CD14-positive monocyte (primary cell): ENCODE measurements around the gene MAMDC2. TPM values are rescaled to one million over a fixed set of nuclear protein-coding genes. Genes with fewer than 3 reads are reported as not detected.

Experiments
- DNase-seq, 3 donors: peaks; one replicate each; pipeline ENCODE4 v3.0.0-alpha.2; 2011 to 2022
- H2AFZ ChIP-seq: 2 replicates; pipeline ENCODE4 v1.6.0; 2012; ENCODE audit warnings: mild to moderate bottlenecking, low read depth, low read length, inconsistent platforms; ENCODE audit not compliant: insufficient read depth, poor library complexity, severe bottlenecking
- H3K27ac ChIP-seq, 2 donors: 1 replicate in 1 of 2; 2 replicates in 1 of 2; pipeline ENCODE4 v1.5.1; 2012 to 2013; ENCODE audit warnings: low read length in 2 of 2, control low read depth in 1 of 2, inconsistent platforms in 1 of 2, low read depth in 1 of 2, mild to moderate bottlenecking in 1 of 2
- H3K27me3 ChIP-seq, 2 donors: one replicate each; pipeline versions ENCODE4 v1.6.0 to v1.6.1; 2011 to 2013; ENCODE audit warnings: low read length in 2 of 2; ENCODE audit not compliant: control insufficient read depth in 2 of 2, insufficient read depth in 2 of 2
- H3K36me3 ChIP-seq, 2 donors: replicated peaks in 1 of 2; 1 replicate in 1 of 2; 2 replicates in 1 of 2; pipeline versions ENCODE4 v1.5.1 to v1.6.1; 2012 to 2013; ENCODE audit warnings: low read length in 2 of 2, control low read depth in 1 of 2, inconsistent platforms in 1 of 2, mild to moderate bottlenecking in 1 of 2; ENCODE audit not compliant: insufficient read depth in 2 of 2, control insufficient read depth in 1 of 2
- H3K4me1 ChIP-seq, 2 donors: 1 replicate in 1 of 2; 2 replicates in 1 of 2; pipeline versions ENCODE4 v1.5.1 to v1.6.1; 2012 to 2013; ENCODE audit warnings: low read length in 2 of 2, control low read depth in 1 of 2, inconsistent platforms in 1 of 2, mild to moderate bottlenecking in 1 of 2, moderate library complexity in 1 of 2; ENCODE audit not compliant: insufficient read depth in 2 of 2, control insufficient read depth in 1 of 2
- H3K4me2 ChIP-seq: replicated peaks from 2 replicates; pipeline ENCODE3; 2012; ENCODE audit warnings: low read length, moderate library complexity, mild to moderate bottlenecking; ENCODE audit not compliant: poor library complexity, severe bottlenecking; ENCODE audit errors: extremely low read depth
- H3K4me3 ChIP-seq, 3 experiments: fragments of 200-600 bp in 1 of 3; sonication (generic) in 1 of 3; replicated peaks in 1 of 3; 1 replicate in 2 of 3; 2 replicates in 1 of 3; pipeline ENCODE4 v1.5.1; 2011 to 2013; ENCODE audit warnings: low read length in 3 of 3, mild to moderate bottlenecking in 3 of 3, control low read depth in 2 of 3, low read depth in 2 of 3, inconsistent platforms in 1 of 3, moderate library complexity in 1 of 3
- H3K79me2 ChIP-seq: 2 replicates; pipeline ENCODE4 v1.6.0; 2012; ENCODE audit warnings: mild to moderate bottlenecking, control low read depth, inconsistent platforms, low read length, moderate library complexity; ENCODE audit not compliant: insufficient read depth
- H3K9ac ChIP-seq: 2 replicates; pipeline ENCODE4 v1.6.0; 2017; ENCODE audit warnings: low read length, mild to moderate bottlenecking; ENCODE audit not compliant: insufficient read depth, poor library complexity, severe bottlenecking
- H3K9me3 ChIP-seq, 2 donors: replicated peaks in 1 of 2; 1 replicate in 1 of 2; 2 replicates in 1 of 2; pipeline versions ENCODE4 v1.5.1 to v1.6.1; 2012 to 2013; ENCODE audit warnings: low read length in 2 of 2, control low read depth in 1 of 2; ENCODE audit not compliant: control insufficient read depth in 1 of 2, insufficient read depth in 1 of 2
- H4K20me1 ChIP-seq: 2 replicates; pipeline ENCODE4 v1.6.0; 2012; ENCODE audit warnings: mild to moderate bottlenecking, low read length, control low read depth, moderate library complexity; ENCODE audit not compliant: insufficient read depth
- H3K27ac Mint-ChIP-seq, 7 donors: one replicate each; pipeline ENCODE4 v1.8.0; 2020; ENCODE audit warnings: mild to moderate bottlenecking in 7 of 7, mixed read lengths in 7 of 7, moderate library complexity in 6 of 7, inconsistent platforms in 2 of 7
- H3K27me3 Mint-ChIP-seq, 3 donors: one replicate each; pipeline ENCODE4 v1.8.0; 2021 to 2022; ENCODE audit warnings: low read depth in 3 of 3, mild to moderate bottlenecking in 3 of 3, mixed read lengths in 3 of 3, moderate library complexity in 3 of 3, inconsistent platforms in 1 of 3
- H3K36me3 Mint-ChIP-seq, 2 donors: one replicate each; pipeline ENCODE4 v1.8.0; 2020; ENCODE audit warnings: mixed read lengths in 2 of 2, inconsistent platforms in 1 of 2, mild to moderate bottlenecking in 1 of 2
- H3K4me1 Mint-ChIP-seq: one replicate; pipeline ENCODE4 v1.8.0; 2020; ENCODE audit warnings: mild to moderate bottlenecking, mixed read lengths
- H3K4me3 Mint-ChIP-seq, 2 donors: one replicate each; pipeline ENCODE4 v1.8.0; 2020; ENCODE audit warnings: mild to moderate bottlenecking in 2 of 2, mixed read lengths in 2 of 2, moderate library complexity in 1 of 2
- H3K9me3 Mint-ChIP-seq, 7 donors: one replicate each; pipeline ENCODE4 v1.8.0; 2020 to 2022; ENCODE audit warnings: mixed read lengths in 7 of 7, mild to moderate bottlenecking in 6 of 7, moderate library complexity in 6 of 7, inconsistent platforms in 2 of 7
- CTCF ChIP-seq: fragments of 200-600 bp; IDR thresholded peaks from one replicate; pipeline ENCODE4 v1.8.0; 2022; ENCODE audit warnings: antibody characterized with exemption, mild to moderate bottlenecking
- WGBS: methylation state at CpG from one replicate; pipeline ENCODE4 v1.1.5; 2013; ENCODE audit warnings: missing lambda C conversion rate; ENCODE audit not compliant: insufficient coverage; 5-methylcytosine and 5-hydroxymethylcytosine counted together
- intact Hi-C, 2 donors: fragments of 100-400 bp; cut with micrococcal nuclease; formaldehyde crosslinking; loops; one replicate each; pipeline versions ENCODE4 v1.15.0 to v1.15.1; 2023
- polyA plus RNA-seq, 3 donors: library from polyadenylated mRNA; depleted of rRNA in 1 of 3; unstranded in 2 of 3; stranded (reverse) in 1 of 3; fragments of 300-500 nt in 2 of 3; fragments of >200 nt in 1 of 3; fragmentation: Illumina TruSeq in 2 of 3; gene quantifications; 1 replicate in 2 of 3; 2 replicates in 1 of 3; pipeline ENCODE4 v1.2.3, GENCODE V29; 2012 to 2021

Gene MAMDC2
- polyA plus RNA-seq, 3 donors = 0.05 to 0.09 TPM; not detected in 1

DNA sequence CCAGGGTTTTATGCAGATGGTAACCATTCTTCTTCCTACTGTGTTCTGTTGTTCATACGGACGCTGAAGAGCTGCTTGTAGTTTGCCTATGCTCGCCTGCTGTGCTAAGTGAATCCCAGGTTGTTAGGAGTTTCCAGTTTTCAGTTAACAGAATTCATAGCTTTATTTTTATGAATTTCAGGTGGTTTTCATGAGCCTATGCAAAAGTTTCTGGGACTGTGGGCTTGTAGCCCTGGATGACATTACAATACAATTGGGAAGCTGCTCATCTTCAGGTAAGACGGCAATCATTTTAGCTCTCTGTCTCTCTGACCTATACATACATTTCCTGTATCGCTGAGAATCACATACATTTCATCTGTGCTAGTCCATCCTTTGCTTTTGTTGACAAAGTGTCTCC is 124.9 kb downstream of the MAMDC2 start:
- no peak overlapping the region for H3K4me2 ChIP-seq
- no peaks in the 10 kb centered on the region for H3K4me1 Mint-ChIP-seq
- H3K27ac Mint-ChIP-seq = no peak overlapping the region
- H3K4me3 ChIP-seq = no peak overlapping the region
- no peaks in the 10 kb centered on the region for H3K9me3 ChIP-seq
- 100% methylated on average over 3 of the region's 5 CpGs for WGBS
- H3K79me2 ChIP-seq = no peaks in the 10 kb centered on the region
- no peaks in the 10 kb centered on the region for H3K36me3 Mint-ChIP-seq
- no peak overlapping the region for H3K4me3 Mint-ChIP-seq
- no peak overlapping the region for H3K27ac ChIP-seq
- intact Hi-C loops = loop anchor here in 1 of 2 donors (10.0 kb wide), 1 partner anchor 56 kb away; no protein-coding TSS in a partner anchor
- no peaks in the 10 kb centered on the region for H3K27me3 Mint-ChIP-seq
- H3K36me3 ChIP-seq = no peaks in the 10 kb centered on the region
- H3K9ac ChIP-seq = no peak overlapping the region
- no peaks in the 10 kb centered on the region for H3K4me1 ChIP-seq
- DNase-seq = no peak
- TF ChIP-seq CTCF = no peak
- H3K27me3 ChIP-seq = no peaks in the 10 kb centered on the region
- H3K9me3 Mint-ChIP-seq = no peaks in the 10 kb centered on the region
- H4K20me1 ChIP-seq = no peaks in the 10 kb centered on the region
- H2AFZ ChIP-seq = no peak overlapping the region

GRCh38 chr9:70169222-70169621 is 125.6 kb downstream of the MAMDC2 start:
- no peak overlapping the region for H3K4me3 ChIP-seq
- H3K27ac ChIP-seq = no peak overlapping the region
- DNase-seq = no peak
- no peak for TF ChIP-seq CTCF
- no peak overlapping the region for H3K4me2 ChIP-seq
- no peak overlapping the region for H3K27ac Mint-ChIP-seq
- H3K4me1 Mint-ChIP-seq = no peaks in the 10 kb centered on the region
- no peaks in the 10 kb centered on the region for H4K20me1 ChIP-seq
- no peak overlapping the region for H3K4me3 Mint-ChIP-seq
- H3K79me2 ChIP-seq = no peaks in the 10 kb centered on the region
- H2AFZ ChIP-seq = no peak overlapping the region
- H3K9ac ChIP-seq = no peak overlapping the region
- H3K27me3 Mint-ChIP-seq = no peaks in the 10 kb centered on the region
- intact Hi-C loops = loop anchor here in 1 of 2 donors (10.0 kb wide), 1 partner anchor 56 kb away; no protein-coding TSS in a partner anchor
- no peaks in the 10 kb centered on the region for H3K36me3 ChIP-seq
- 83% methylated on average over 1 of the region's 3 CpGs for WGBS
- H3K9me3 Mint-ChIP-seq = no peaks in the 10 kb centered on the region
- no peaks in the 10 kb centered on the region for H3K4me1 ChIP-seq
- H3K36me3 Mint-ChIP-seq = no peaks in the 10 kb centered on the region
- no peaks in the 10 kb centered on the region for H3K9me3 ChIP-seq
- H3K27me3 ChIP-seq = no peaks in the 10 kb centered on the region
